GM21528 (cell line): ENCODE measurements around the gene CNOT4.
"Not testable (repeated sequence)": the region's sequence is repeated elsewhere in the genome, so short reads cannot be mapped to it uniquely, and the experiment has no call there.

Source experiments
- ATAC-seq: cut with Tn5 transposase; IDR thresholded peaks from one replicate; pipeline ENCODE4 v1.9.1; 2021; ENCODE audit warnings: mild to moderate bottlenecking, moderate library complexity; ENCODE audit not compliant: unreplicated experiment, low FRiP score

CNOT4 gene

DNA sequence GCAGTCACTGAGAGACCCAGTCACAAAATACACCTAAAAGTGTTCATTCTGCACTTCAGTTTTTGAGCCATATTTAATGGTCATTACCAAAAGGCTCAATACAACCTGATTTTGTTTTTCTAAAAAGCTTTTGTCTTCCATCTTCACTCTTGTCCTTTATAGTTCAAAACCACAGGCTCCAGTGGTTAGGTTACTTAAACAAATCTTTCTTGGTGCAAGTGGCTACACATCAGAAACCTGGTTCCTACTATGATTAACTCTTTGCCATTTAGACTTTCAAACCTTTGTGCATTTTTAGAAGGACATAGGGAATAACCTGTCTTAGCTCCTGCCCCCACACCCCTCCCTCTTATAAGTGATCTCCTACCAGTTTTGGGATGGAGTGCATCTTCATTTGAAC is 140.5 kb downstream of the CNOT4 start:
- no peak for ATAC-seq

DNA sequence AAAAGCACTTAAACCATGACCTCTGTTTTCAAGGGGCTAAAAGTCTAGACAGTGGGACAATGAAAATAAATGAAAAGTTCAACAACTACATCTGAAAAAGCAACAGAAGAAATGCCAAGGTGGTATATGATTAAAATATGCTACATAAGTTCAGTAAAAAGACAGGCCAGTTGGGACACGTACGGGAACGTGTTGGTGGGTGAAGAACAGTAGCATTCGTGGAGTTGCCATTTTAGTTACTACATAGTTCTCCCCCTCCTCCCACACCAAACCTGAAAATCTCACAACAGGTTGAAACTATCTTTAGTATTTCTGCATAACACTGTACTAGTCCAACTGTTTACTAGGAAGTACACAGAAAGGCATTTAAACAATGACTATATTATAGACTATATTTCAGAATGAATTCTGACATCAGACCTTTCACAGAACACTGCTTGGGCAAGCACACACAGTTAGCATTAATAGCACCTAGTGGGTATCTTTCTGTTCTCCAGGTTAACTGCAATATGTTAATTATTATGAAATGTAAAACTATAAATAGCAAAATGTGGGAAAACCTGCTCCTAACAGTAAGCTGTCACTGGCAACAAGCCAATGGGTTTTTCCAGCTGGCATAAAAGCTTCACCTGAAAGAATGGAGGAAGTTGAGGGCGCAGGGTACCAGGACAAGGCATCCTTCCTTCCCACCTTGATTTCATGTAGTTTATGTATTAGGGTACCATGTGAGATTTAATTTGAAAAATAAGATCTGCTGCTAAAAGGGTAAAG is 141.3 kb downstream of the CNOT4 start:
- no peak for ATAC-seq

DNA sequence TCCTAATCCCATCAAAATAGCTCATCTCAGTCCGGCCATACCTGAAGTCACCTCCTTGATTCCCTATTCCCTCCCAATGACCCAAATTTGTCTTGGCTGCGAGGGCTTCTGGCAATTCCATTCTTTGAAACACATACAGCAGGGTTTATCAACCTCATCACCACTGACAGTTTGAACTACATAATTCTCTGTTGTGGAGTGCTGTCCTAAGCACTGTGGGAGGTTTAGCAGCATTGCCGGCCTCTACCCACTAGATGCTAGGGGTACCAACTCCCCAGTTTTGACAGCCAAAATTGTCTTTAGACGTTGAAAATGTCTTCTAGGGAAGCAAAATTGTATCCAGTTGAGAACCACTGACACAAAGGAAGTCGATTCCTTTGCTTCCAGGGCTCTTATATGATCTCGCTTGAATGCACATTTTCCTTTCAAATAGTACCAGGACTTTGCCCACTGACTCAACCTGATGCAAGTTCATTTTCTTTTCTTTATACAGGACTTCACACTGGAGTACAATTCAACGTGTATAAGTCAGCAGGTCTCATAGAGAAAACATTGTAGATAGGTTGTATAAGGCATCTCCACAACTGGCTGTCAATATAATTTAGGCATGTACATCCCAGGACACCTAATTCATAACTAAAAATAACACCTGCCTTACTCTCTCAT is 142.9 kb downstream of the CNOT4 start:
- ATAC-seq: no peak

DNA sequence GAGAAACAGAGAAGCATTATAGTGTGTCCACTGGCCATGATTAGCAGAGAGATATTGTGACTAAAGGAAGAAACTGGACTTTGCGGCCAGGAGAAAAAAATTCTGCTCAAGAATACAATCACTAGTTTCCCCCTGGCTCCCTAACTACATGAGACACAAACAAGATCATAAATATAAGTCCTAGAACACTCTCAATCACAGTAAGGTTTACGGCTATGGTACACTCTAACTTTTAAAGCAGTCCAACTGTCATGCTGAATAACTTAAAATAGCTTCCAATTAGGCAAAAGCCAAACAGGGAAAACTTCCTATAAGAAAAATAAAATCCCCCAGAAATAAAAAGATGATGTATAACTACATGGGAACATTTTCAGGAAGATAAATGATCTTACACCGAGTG is 144.2 kb downstream of the CNOT4 start:
- ATAC-seq: no peak

DNA sequence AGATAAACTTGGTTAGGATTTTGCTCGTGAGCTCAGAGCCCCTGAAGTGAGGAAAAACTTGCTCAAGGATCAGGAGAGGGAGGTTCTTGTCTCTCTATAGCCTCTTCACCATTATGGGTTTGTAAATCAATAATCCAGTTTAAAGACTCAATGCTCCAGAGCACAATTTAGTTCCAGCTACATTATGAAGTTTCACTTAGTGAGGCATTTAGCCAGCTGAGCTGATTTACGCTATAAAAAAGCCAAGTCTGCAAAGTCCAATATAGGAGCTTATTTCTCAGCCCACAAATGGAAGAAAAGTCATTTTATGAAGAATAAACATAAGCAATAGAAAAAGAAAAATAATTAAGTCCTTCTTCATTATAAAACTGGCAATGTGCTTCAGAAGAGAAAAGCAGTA is 145.7 kb downstream of the CNOT4 start:
- no peak for ATAC-seq

DNA sequence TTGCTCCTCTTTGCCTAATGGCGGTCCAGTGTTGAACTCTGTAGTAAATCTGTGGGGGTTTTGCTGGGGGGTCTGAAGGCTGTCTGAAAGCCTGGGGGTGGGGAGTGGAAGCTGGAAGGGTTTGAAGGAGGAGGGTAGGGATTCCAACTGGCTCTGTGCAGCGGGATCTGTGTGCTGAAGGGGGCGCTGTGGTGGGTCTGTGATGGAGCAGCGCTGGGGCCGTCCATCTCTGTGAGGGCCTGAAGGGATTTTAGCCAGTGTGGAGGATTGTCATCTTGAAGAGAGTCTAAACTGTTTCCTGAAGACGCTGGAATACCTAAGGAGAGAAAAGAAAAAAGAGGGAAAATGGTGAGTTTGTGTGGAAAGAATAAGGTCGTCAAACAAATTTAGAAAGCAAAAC is 147.0 kb downstream of the CNOT4 start:
- ATAC-seq: no peak

DNA sequence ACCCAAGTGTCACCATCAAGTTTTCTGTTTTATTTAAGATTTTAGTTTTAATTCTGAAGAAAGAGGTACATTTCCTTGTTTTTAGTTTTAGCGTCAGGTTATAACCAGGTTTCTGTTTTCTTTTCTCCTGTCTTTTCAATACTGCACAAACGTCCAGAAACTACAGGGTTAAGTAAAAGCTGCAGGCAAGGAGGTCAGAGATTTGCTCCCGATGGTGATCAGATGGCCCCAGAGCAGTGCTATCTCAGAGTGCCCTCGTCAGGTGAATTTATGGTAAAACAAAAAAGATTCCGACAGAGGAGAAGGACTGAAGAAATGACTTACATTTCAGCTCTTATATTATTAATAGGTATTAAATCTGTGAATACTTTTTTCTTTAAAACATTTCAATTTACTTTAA is 148.1 kb downstream of the CNOT4 start:
- ATAC-seq: no peak

DNA sequence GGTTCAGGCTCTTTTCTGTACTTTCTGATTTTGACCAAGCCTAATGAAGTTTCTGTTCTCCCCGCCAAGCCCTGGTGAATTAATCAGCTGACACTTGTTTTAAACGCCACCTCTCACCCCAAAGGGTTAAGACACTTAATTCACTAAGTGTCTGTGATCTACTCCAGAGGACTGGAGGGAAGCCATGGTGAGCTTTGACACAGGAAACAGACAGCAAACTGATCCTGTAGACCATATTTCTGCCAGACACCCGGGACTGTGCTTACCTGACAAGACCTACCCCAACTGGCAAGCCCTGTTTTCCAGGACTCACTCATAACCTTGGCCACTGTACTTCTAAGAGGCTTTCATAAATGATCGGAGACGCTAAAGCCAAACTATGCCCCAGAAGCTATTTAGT is 150.3 kb downstream of the CNOT4 start:
- no peak for ATAC-seq

DNA sequence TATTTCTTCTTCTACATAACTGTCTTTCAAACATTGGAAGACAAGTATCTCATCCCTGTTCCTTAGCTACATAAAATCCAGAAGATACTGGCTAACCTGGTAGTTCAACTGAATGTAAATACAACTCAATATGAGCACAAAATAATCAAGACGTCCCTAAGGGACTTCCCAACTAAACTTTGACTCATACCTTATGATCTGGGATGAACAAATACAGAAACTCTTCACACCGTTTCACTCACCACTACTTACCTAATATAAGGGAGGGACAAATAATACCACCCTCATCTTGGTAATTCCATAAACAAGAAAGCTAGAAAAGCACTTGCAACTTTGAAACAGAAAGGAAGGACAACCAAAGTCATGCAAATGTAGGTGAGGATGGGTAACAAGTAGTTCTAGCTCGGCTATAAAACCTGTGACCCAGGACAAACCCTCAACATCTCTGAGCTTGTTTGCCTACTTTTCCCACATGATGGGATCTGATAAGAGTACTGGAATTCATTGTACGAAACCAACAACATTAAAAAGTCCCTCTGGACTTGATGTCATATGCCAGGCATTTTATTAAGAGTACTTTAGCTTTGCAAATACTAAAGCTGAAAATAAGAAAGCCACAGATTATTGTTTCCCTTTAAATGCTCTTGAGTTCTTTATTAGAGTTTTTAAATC is 154.4 kb downstream of the CNOT4 start:
- no peak for ATAC-seq

DNA sequence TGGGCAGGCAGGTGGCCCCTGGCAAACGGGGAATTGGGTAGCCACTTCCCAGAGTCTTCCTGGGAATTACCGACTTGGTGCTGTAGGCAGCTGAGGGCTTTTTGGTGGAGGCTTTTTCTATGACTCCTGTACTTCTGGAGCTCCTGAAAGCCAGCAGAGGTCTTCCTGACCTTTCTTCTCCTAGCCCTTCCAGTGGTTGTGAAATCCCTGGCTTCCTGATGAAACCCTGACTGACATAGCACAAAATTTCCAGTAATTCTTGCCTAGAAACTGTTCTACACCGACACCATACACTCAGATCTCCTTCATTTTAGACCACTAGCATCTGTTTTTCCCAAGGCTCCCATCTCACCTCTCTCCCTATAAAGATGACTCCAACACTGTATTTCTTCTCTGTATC is 156.1 kb downstream of the CNOT4 start:
- ATAC-seq: no peak

DNA sequence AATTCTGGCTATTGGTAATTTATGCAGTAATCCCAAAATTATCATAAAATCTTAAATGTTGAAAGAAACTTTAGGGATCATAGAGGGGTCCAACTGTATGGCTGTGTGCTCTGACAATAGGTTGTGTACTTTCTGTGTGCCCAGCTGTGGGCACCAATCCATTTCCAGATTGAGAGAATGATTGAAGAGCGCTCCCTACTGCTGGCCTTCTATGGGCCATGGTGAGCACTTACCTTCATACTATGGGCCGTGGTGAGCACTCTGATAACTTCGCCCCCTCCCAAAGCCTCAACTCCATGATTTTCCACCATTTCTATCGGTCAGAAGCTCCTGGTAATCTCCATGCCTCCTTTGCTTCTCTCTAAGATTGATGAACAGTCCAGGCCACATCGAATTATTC is 157.6 kb downstream of the CNOT4 start:
- ATAC-seq: no peak

DNA sequence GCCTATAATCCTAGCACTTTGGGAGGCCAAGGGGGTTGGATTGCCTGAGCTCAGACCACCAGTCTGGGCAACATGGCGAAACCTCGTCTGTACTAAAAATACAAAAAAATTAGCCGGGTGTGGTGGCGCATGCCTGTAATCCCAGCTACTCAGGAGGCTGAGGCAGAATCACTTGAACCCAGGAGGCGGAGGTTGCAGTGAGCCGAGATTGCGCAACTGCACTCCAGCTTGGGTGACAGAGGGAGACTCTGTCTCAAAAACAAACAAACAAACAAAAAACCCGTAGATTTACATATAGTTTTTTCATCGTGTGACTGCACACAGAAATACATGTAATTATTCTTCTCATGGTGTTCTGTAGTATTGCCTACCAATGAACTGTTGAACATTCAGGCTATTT is 158.8 kb downstream of the CNOT4 start:
- not testable (repeated sequence) for ATAC-seq

DNA sequence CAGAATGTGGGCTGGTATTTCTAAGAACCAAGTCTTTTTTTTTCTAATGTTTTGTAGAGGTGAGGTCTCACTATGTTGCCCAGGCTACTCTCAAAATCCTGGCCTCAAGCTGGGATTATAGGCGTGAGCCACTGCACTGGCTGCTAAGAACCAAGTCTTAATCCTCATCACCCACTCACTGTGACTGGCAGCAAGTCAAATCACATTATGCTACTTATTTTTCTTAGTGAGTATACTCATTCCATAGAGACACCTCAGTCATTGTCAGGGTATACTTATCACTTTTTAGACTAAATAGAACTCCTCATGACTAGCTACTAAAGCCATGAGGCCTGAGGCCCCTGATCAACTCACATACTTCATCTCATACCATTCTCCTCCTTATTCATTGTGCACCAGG is 160.2 kb downstream of the CNOT4 start:
- ATAC-seq: no peak

DNA sequence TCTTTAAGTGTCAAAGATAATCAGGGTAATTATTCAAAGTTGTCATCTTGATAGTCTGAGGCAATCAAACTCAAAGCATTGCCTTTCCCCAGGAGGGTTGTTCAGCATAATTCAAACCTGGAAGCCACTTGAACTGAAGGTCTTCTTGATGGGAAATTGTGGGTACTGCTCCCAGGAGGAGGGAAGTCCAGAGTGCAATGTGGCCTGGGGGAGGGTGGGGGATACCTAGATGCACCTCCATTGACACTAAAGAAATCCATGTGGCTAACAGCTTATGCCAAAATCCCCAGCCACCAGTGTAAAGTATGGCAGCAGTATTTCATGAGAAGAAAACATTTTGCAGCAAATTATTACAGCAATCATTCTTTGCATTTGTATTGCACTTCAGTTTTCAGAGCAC is 161.4 kb downstream of the CNOT4 start:
- no peak for ATAC-seq

DNA sequence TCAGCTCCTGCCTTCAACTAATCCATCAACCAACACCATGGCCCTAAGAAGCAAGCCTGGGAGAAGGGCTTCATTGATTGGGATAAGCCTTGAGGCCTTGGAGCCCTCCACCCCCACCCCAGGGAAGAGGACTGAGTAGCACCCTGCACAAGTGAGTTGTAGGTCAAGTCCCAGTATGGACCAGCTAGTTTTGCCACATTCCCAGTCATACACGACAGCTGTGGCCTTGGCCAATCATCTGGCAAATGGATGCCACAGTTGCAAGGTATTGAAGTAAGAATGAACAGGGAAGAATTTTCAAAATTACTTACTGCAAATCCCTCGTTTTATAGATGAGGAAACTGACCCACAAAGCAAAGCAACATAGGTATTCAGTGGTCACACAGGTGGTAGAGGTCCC is 166.5 kb downstream of the CNOT4 start:
- ATAC-seq: no peak

DNA sequence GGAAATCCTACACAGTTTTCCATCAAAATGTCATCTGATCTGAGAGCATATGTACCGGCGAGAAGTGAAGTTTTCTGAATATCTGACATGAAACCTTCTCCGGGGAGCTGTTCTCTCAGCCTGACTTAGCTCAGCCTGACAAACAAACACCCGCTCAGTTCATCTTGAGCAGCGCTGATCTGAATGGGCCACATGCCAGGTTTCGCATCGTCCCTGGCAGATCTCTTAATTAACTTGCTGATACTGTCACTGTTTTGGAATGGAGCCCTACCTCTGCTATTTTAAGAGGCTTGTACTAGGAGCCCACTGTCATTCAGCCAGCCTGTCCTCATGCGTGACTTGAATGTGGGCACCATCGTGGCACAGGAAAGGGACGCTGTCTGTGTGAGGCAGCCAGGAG is 167.0 kb downstream of the CNOT4 start:
- no peak for ATAC-seq

DNA sequence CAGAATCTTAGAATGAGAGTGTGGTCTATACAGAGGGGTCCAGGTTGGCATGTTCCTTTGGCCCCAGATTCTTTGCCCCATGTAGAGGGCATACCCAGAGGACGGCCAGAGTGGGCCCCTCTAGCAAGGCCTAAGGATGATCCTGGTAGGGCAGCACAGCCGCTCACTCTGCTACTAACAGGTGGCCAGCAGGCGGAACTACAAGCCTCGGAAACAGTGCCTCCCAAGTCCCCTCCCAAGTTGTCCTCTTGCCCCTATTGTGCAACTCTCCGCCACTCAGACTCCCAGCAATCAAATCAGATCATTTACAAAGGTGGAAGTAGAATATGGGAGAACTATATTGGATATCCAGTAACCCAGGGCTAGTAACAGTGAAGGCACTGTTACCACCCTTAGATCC is 168.9 kb downstream of the CNOT4 start:
- no peak for ATAC-seq

DNA sequence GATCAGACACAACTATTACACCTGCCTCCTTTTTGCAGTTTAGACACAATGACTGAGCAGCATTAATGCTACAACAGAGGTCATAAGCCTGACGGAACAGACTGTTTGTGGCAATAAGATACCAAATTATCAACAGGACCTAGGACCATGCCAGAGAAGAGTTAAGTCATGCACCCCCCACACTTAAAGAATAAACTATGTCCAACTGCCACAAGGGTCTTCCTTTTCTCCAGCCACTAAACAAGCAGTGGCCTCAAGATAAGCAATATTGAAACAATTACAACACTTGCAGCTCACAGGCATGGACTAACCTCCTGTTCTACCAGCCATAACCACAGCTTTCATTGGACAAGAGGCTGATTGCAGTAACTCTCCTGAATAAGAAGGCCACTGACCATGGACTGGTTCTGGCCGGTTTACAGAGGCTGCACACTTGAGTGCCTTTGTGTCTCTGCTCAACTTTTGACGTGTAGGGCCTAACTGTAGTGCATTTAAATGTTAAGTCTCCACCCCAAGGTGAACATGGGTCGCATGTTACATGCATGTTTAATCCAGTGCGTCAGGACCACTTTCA is 171.8 kb downstream of the CNOT4 start:
- ATAC-seq: no peak

DNA sequence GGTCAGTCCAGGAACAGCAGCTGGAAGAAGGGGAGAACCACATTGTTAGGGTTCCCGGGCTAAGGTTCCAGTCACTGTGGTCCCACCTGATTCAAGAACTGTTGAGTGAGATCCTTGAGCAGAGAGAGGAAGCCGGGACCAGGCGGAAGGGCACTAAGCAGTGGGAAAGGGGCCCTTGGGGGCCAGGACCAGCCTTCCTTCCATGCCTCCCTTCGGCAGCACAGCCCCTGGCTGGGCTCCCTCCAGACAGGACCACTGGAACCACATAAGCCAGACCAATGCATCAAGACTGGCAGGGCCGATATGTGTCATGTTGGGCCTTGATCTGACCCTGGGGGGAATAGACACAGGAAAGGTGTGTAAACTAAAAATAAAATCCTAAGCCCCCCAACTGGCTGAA is 172.4 kb downstream of the CNOT4 start:
- no peak for ATAC-seq

DNA sequence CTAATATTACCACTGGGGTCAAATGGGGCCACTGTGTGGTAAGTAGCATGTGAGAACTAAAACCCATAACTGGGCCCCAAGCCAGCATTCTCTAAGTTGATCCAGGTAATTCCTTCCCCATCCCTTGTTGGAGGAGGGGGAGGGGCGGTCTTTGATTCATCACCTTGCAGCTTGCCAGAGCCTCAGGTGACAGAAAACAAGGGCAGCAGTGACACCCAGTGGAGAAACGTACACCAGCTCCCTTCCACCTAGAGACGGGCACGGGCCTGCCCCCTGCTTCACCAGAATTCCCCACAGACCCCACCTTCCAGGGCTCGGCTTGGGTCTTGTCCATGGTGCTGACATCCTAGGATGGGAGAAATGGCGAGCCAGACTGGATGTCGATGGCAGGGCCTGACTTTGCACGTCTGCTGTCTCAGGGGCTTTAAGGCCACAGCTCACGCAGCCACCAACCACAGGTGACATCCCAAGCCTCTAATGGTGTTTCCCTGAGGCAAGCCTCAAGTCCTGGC is 174.2 kb downstream of the CNOT4 start:
- ATAC-seq: no peak

DNA sequence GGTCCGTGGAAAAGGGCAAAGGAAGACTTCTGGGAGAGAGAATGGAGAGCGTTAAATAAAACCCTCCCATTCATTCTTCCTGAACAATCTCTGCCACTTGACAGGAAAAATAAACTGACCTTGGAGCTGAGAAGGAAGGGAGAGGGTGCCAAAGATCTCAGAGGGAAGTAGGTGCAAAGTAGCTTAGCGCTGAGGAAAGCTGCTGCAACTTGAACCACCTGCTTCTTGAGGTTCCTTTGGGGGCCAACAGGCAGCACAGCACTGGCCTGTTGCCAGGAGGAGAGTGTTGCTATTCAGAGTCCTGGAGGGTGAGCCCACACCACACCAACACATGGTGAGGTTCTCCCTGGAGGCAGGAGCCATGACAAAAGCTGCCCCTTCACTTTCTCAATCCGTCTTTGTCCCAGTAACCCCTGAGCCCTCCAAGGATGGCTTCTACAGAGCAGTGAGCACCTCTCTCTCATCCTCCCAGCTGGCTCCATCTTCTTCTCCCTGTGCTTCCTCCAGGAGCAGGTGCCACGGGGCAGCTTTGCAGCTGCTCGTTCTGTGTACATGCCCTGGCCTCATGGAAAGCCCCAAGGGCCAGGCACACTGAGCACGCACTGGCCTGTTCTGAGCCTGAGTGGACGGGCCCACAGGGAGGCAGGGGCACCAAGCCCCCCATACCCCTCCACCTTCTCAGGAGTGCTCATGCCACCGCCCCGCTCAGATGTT is 174.9 kb downstream of the CNOT4 start:
- no peak for ATAC-seq
